Neural cell (in vitro differentiated cells): ENCODE measurements around the gene RNF145. TPM values are rescaled to one million over a fixed set of nuclear protein-coding genes. Genes with fewer than 3 reads are reported as not detected.
"Not testable (repeated sequence)": the region's sequence is repeated elsewhere in the genome, so short reads cannot be mapped to it uniquely, and the experiment has no call there.

Source experiments
- H2AFZ ChIP-seq: fragments of 200-600, 300-800 bp; sonication (generic), shearing (Covaris generic); 2 replicates; pipeline ENCODE4 v1.6.0; 2014; ENCODE audit warnings: low read depth, mild to moderate bottlenecking, antibody characterized with exemption, low read length, moderate library complexity
- H3F3A ChIP-seq: fragments of 200-600 bp; shearing (Covaris generic); 2 replicates; pipeline ENCODE4 v1.6.1; 2016; ENCODE audit warnings: mild to moderate bottlenecking, moderate library complexity, mixed read lengths, antibody characterized with exemption, low read length; ENCODE audit not compliant: insufficient read depth, poor library complexity, severe bottlenecking
- H3K27ac ChIP-seq: fragments of 200-600, 300-800 bp; sonication (generic), shearing (Covaris generic); 2 replicates; pipeline ENCODE4 v1.5.1; 2014; ENCODE audit warnings: mild to moderate bottlenecking, low read length, moderate library complexity
- H3K27me3 ChIP-seq: fragments of 300-800, 200-600 bp; sonication (generic), shearing (Covaris generic); 2 replicates; pipeline ENCODE4 v1.6.0; 2014; ENCODE audit warnings: mild to moderate bottlenecking, low read depth, low read length, moderate library complexity; ENCODE audit not compliant: insufficient read depth
- H3K36me3 ChIP-seq: fragments of 300-800, 200-600 bp; sonication (generic), shearing (Covaris generic); 2 replicates; pipeline ENCODE4 v1.5.1; 2014; ENCODE audit warnings: mild to moderate bottlenecking, antibody characterized with exemption, low read length, moderate library complexity; ENCODE audit not compliant: insufficient read depth
- H3K4me2 ChIP-seq: fragments of 300-800, 200-600 bp; sonication (generic), shearing (Covaris generic); 2 replicates; pipeline ENCODE4 v1.6.0; 2014; ENCODE audit warnings: mild to moderate bottlenecking, low read length
- H3K4me3 ChIP-seq: fragments of 300-800, 200-600 bp; sonication (generic), shearing (Covaris generic); 2 replicates; pipeline ENCODE4 v1.5.1; 2014; ENCODE audit warnings: mild to moderate bottlenecking, low read length, moderate library complexity
- H3K79me2 ChIP-seq: fragments of 200-600 bp; shearing (Covaris generic); replicated peaks from 2 replicates; pipeline ENCODE4 v1.6.0; 2014; ENCODE audit warnings: mild to moderate bottlenecking, low read length, moderate library complexity; ENCODE audit not compliant: insufficient read depth
- H3K9ac ChIP-seq: fragments of 300-800, 200-600 bp; sonication (generic), shearing (Covaris generic); 2 replicates; pipeline ENCODE4 v1.6.1; 2016; ENCODE audit warnings: mild to moderate bottlenecking, low read length, mixed read lengths
- H3K9me2 ChIP-seq: fragments of 200-600 bp; shearing (Covaris generic); 2 replicates; pipeline ENCODE4 v1.6.1; 2016; ENCODE audit warnings: mild to moderate bottlenecking, low read length, mixed read lengths; ENCODE audit not compliant: insufficient read depth
- H3K9me3 ChIP-seq: fragments of 200-600, 300-800 bp; sonication (generic), shearing (Covaris generic); 2 replicates; pipeline ENCODE4 v1.6.1; 2016; ENCODE audit warnings: mild to moderate bottlenecking, mixed run types, low read length, moderate library complexity, mixed read lengths
- H4K20me1 ChIP-seq: fragments of 200-600 bp; shearing (Covaris generic); 2 replicates; pipeline ENCODE4 v1.6.1; 2016; ENCODE audit warnings: mild to moderate bottlenecking, mixed run types; ENCODE audit not compliant: insufficient read depth
- EP300 ChIP-seq: fragments of 450-650 bp; conservative IDR thresholded peaks from 2 replicates; pipeline ENCODE4 v1.6.1; 2014; ENCODE audit warnings: antibody characterized with exemption, mild to moderate bottlenecking, moderate library complexity; ENCODE audit not compliant: poor library complexity, severe bottlenecking
- EZH2 ChIP-seq: fragments of 200-600, 300-800 bp; shearing (Covaris generic), sonication (generic); IDR thresholded peaks from 2 replicates; pipeline ENCODE4 v1.6.1; 2014; ENCODE audit warnings: antibody characterized with exemption, low read length, borderline replicate concordance, mild to moderate bottlenecking; ENCODE audit not compliant: insufficient read depth, poor library complexity, severe bottlenecking
- MXI1 ChIP-seq: fragments of 450-650 bp; conservative IDR thresholded peaks from 2 replicates; pipeline ENCODE4 v1.6.1; 2014; ENCODE audit warnings: antibody characterized with exemption, mild to moderate bottlenecking; ENCODE audit not compliant: poor library complexity, severe bottlenecking
- POLR2AphosphoS5 ChIP-seq: IDR thresholded peaks from 2 replicates; pipeline ENCODE4 v1.6.1; 2012
- RAD21 ChIP-seq: fragments of 450-650 bp; conservative IDR thresholded peaks from 2 replicates; pipeline ENCODE4 v1.6.1; 2014; ENCODE audit warnings: antibody characterized with exemption, mild to moderate bottlenecking, moderate library complexity
- SMC3 ChIP-seq: fragments of 450-650 bp; conservative IDR thresholded peaks from 2 replicates; pipeline ENCODE4 v1.6.1; 2014; ENCODE audit warnings: antibody characterized with exemption, mild to moderate bottlenecking, moderate library complexity; ENCODE audit not compliant: poor library complexity
- TAF1 ChIP-seq: IDR thresholded peaks from 2 replicates; pipeline ENCODE4 v1.6.1; 2012; ENCODE audit warnings: low read depth
- polyA plus RNA-seq: library from polyadenylated mRNA; depleted of rRNA; stranded (reverse); fragments of >200 nt; gene quantifications from 2 replicates; pipeline ENCODE4 v1.2.3, GENCODE V29; 2014
- TF ChIP-seq, protein P1 (sequence below): fragments of 450-650 bp; IDR thresholded peaks from 2 replicates; pipeline ENCODE4 v1.5.1; 2014; ENCODE audit warnings: antibody characterized with exemption, mild to moderate bottlenecking, moderate library complexity; ENCODE audit not compliant: poor library complexity, severe bottlenecking
- TF ChIP-seq, protein P2 (sequence below): IDR thresholded peaks from 2 replicates; pipeline ENCODE4 v1.6.1; 2012; ENCODE audit warnings: borderline replicate concordance

The RNF145 gene
- polyA plus RNA-seq, 1 donor from 2014 or later = 52.4 TPM

DNA sequence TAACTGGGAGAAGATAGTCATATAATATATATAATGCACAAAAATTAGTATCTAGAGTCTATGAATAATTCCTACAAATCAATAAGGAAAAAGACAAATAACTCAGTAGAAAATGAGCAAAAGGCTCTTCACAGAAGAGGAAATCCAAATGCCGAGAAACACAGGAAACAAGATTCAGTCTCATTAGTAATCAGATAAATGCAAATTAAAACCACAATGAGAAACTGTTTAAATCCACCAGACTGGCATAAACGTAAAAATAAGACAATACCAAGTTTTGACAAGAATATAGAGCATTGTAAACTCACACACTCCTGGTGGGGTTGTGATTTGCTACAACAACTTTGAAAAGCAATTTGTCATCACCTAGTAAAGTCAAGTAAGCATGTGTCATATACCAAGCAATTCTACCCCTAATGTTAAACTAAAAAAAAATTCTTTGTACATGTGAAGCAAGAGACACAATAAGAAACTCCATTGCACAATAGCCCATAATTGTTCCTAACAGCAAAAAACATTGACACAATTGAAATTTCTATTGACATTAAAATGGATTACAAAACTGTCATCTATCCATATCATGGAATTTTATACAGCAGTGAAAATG is 32.7 kb upstream of the RNF145 start:
- no peaks in the 10 kb centered on the region for H3K79me2 ChIP-seq
- no peak overlapping the region for H3K4me2 ChIP-seq
- no peak overlapping the region for H3K27ac ChIP-seq
- no peaks in the 10 kb centered on the region for H3F3A ChIP-seq
- H3K9me3 ChIP-seq = no peaks in the 10 kb centered on the region
- H3K27me3 ChIP-seq = no peaks in the 10 kb centered on the region
- no peaks in the 10 kb centered on the region for H3K36me3 ChIP-seq
- TF ChIP-seq POLR2AphosphoS5 = no peak
- no peak for TF ChIP-seq TAF1
- no peak for TF ChIP-seq SMC3
- TF ChIP-seq, protein P1, sequence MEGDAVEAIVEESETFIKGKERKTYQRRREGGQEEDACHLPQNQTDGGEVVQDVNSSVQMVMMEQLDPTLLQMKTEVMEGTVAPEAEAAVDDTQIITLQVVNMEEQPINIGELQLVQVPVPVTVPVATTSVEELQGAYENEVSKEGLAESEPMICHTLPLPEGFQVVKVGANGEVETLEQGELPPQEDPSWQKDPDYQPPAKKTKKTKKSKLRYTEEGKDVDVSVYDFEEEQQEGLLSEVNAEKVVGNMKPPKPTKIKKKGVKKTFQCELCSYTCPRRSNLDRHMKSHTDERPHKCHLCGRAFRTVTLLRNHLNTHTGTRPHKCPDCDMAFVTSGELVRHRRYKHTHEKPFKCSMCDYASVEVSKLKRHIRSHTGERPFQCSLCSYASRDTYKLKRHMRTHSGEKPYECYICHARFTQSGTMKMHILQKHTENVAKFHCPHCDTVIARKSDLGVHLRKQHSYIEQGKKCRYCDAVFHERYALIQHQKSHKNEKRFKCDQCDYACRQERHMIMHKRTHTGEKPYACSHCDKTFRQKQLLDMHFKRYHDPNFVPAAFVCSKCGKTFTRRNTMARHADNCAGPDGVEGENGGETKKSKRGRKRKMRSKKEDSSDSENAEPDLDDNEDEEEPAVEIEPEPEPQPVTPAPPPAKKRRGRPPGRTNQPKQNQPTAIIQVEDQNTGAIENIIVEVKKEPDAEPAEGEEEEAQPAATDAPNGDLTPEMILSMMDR = no peak
- no peak for TF ChIP-seq EP300
- no peak for TF ChIP-seq EZH2
- TF ChIP-seq, protein P2, sequence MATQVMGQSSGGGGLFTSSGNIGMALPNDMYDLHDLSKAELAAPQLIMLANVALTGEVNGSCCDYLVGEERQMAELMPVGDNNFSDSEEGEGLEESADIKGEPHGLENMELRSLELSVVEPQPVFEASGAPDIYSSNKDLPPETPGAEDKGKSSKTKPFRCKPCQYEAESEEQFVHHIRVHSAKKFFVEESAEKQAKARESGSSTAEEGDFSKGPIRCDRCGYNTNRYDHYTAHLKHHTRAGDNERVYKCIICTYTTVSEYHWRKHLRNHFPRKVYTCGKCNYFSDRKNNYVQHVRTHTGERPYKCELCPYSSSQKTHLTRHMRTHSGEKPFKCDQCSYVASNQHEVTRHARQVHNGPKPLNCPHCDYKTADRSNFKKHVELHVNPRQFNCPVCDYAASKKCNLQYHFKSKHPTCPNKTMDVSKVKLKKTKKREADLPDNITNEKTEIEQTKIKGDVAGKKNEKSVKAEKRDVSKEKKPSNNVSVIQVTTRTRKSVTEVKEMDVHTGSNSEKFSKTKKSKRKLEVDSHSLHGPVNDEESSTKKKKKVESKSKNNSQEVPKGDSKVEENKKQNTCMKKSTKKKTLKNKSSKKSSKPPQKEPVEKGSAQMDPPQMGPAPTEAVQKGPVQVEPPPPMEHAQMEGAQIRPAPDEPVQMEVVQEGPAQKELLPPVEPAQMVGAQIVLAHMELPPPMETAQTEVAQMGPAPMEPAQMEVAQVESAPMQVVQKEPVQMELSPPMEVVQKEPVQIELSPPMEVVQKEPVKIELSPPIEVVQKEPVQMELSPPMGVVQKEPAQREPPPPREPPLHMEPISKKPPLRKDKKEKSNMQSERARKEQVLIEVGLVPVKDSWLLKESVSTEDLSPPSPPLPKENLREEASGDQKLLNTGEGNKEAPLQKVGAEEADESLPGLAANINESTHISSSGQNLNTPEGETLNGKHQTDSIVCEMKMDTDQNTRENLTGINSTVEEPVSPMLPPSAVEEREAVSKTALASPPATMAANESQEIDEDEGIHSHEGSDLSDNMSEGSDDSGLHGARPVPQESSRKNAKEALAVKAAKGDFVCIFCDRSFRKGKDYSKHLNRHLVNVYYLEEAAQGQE = no peak
- TF ChIP-seq MXI1 = no peak
- TF ChIP-seq RAD21 = no peak
- H3K9me2 ChIP-seq = no peaks in the 10 kb centered on the region
- no peaks in the 10 kb centered on the region for H4K20me1 ChIP-seq
- no peak overlapping the region for H3K4me3 ChIP-seq
- H2AFZ ChIP-seq = no peak overlapping the region
- no peak overlapping the region for H3K9ac ChIP-seq

- Histone ChIP-seq H3K36me3 (no peaks in the 10 kb centered on the region), H4K20me1 (no peaks in the 10 kb centered on the region), H3K4me3 (no peak overlapping the region), H3K79me2 (no peaks in the 10 kb centered on the region), H3K4me2 (no peak overlapping the region), H3K9me3 (no peaks in the 10 kb centered on the region), H2AFZ (no peak overlapping the region), H3K9me2 (no peaks in the 10 kb centered on the region), H3K9ac (no peak overlapping the region), H3K27me3 (no peaks in the 10 kb centered on the region), H3K27ac (no peak overlapping the region), H3F3A (no peaks in the 10 kb centered on the region)
- TF ChIP-seq POLR2AphosphoS5 (no peak), RAD21 (no peak), EZH2 (no peak), SMC3 (no peak), MXI1 (no peak), TAF1 (no peak), EP300 (no peak)
- TF ChIP-seq, protein P1 = no peak
- TF ChIP-seq, protein P2 = no peak
Observed at GRCh38 chr5:159240301-159240870, 31.0 kb upstream of the RNF145 start.

- not testable (repeated sequence) for H2AFZ ChIP-seq, H3K36me3 ChIP-seq, H3K9me2 ChIP-seq, H3K79me2 ChIP-seq, H3K9me3 ChIP-seq, H3K4me2 ChIP-seq, H3K4me3 ChIP-seq, H3K9ac ChIP-seq, H3K27ac ChIP-seq, H4K20me1 ChIP-seq, H3F3A ChIP-seq, H3K27me3 ChIP-seq
Observed at GRCh38 chr5:159235871-159236520, 26.6 kb upstream of the RNF145 start.
